B cell (primary cell): ENCODE data around the gene GPAT3.

Source experiments
- EZH2 ChIP-seq: IDR thresholded peaks from 2 replicates; pipeline ENCODE4 v1.6.1; 2012; ENCODE audit warnings: borderline replicate concordance, low read depth, mild to moderate bottlenecking, moderate library complexity, low read length; ENCODE audit not compliant: insufficient read depth, poor library complexity, severe bottlenecking
- TF ChIP-seq, protein P1 (sequence below): fragments of 200-600 bp; IDR thresholded peaks from one replicate; pipeline ENCODE4 v1.8.0; 2022; ENCODE audit warnings: antibody characterized with exemption, mild to moderate bottlenecking

DNA sequence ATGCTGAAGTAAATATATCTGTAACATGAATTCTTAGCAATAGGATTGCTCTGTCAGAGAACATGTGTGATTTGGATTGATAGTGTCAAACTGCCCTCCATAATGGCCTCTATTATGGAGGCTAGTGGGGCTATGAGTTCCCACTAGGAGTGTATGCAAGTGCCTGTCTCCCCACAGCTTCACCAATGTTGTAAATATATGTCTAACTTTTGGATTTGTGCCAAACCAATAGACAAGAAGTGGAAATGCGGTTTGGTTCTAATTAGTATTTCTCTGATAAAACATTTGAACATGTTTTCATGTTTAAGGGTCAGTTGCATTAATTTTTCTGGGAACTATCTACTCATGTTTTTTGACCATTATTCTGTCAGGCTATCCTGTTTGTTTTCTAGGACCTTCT lies 28.1 kb downstream of the GPAT3 start:
- TF ChIP-seq, protein P1, sequence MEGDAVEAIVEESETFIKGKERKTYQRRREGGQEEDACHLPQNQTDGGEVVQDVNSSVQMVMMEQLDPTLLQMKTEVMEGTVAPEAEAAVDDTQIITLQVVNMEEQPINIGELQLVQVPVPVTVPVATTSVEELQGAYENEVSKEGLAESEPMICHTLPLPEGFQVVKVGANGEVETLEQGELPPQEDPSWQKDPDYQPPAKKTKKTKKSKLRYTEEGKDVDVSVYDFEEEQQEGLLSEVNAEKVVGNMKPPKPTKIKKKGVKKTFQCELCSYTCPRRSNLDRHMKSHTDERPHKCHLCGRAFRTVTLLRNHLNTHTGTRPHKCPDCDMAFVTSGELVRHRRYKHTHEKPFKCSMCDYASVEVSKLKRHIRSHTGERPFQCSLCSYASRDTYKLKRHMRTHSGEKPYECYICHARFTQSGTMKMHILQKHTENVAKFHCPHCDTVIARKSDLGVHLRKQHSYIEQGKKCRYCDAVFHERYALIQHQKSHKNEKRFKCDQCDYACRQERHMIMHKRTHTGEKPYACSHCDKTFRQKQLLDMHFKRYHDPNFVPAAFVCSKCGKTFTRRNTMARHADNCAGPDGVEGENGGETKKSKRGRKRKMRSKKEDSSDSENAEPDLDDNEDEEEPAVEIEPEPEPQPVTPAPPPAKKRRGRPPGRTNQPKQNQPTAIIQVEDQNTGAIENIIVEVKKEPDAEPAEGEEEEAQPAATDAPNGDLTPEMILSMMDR, result no peak
- no peak for TF ChIP-seq EZH2
